GM12873 (cell line): ENCODE data around the gene RNF2.

Experiments
- CTCF ChIP-seq: IDR thresholded peaks from 2 replicates; pipeline ENCODE4 v1.5.1; 2012; ENCODE audit warnings: low read depth, mild to moderate bottlenecking, moderate library complexity, low read length, control low read depth; ENCODE audit not compliant: insufficient read depth; ENCODE audit errors: missing control alignments

RNF2 gene

GRCh38 chr1:185137896-185138545 is 92.7 kb downstream of the RNF2 start:
- no peak for TF ChIP-seq CTCF

- no peak for TF ChIP-seq CTCF
Measured at GRCh38 chr1:185139246-185139645, 93.9 kb downstream of the RNF2 start.

GRCh38 chr1:185144233-185144632 is 98.9 kb downstream of the RNF2 start:
- no peak for TF ChIP-seq CTCF

GRCh38 chr1:185151215-185151614 is 105.9 kb downstream of the RNF2 start:
- TF ChIP-seq CTCF = no peak
